ENCODE results near the gene TSKS. TPM values are rescaled to one million over a fixed set of nuclear protein-coding genes. Genes with fewer than 3 reads are reported as not detected.

Gene TSKS
- total and polyA plus RNA-seq, 2 of the 13 experiments (the other 11 are each of a cell fraction or from before 2014, with no cell fraction given), result 0.03 TPM; not detected in 1

DNA sequence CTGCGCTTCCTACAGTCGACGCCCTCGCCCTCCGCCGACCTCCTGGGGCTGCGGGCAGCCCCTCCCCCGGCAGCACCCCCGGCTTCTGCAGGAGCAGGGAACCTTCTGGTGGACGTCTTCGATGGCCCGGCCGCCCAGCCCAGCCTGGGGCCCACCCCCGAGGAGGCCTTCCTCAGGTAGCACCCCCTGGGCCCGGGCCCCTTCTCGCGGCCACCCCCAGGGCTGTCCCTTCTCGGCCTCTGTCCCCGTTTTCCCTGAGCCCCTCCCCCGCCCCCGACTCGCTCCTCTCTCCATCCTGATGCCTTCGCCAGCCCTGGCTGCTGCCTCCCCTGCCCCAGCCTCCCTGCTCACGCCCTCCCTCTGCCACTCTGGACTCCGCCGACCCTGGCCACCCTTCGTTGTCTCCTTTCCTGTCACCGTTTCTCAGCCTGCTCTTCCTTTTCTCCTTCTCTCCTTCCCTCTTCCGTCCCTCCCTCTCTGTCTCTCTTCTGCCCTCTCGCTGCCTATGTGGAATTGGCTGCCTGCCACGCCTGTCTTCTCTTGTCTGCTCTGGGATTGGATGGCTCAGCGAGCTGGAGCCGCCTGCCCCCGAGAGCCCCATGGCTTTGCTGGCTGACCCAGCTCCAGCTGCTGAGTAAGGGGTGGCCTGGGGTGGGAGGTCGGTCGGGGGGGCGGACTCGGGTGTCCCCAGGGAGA lies 39.0 kb upstream of the TSKS start:
- H2AFZ ChIP-seq (ENCODE audit: low read length), result no peak overlapping the region
- ATAC-seq, result no peak
- intact Hi-C loops (cut with micrococcal nuclease; ENCODE audit: unreplicated experiment) (no loop called here), in situ Hi-C loops (cut with HindIII; ENCODE audit: extremely low pct_ligation_motif_present, low pct_unique_long_range_greater_than_20kb) (no loop called here)
- no TSS peak for BruUV-seq (replicated peaks)
- CTCF ChIA-PET (ENCODE audit: low intra/inter-chr PET ratio, low total read pairs), result no interaction called here
- H3K27ac ChIP-seq (ENCODE audit: extremely low read length, insufficient read depth, low read length), result no peak overlapping the region
- no peak overlapping the region for H3K4me3 ChIP-seq (replicated peaks in 1 of 3; ENCODE audit: insufficient read depth in 1 of 3, low read depth in 2 of 3, low read length in 3 of 3)
- no peaks in the 10 kb centered on the region for H3K79me2 ChIP-seq (ENCODE audit: insufficient read depth, low read length)
- POLR2A ChIA-PET, result no interaction called here
- no peaks in the 10 kb centered on the region for H3K9me3 ChIP-seq (ENCODE audit: low read length)
- H3K4me2 ChIP-seq (ENCODE audit: low read depth, low read length), result no peak overlapping the region
- H3K4me1 ChIP-seq (ENCODE audit: insufficient read depth, low read length), result no peaks in the 10 kb centered on the region
- no peaks in the 10 kb centered on the region for H4K20me1 ChIP-seq (ENCODE audit: insufficient read depth, low read length)
- DNase-seq (ENCODE audit: low spot score), result no peak
- 95% methylated on average over 27 of the region's 38 CpGs for WGBS (ENCODE audit: low lambda C conversion rate)
- no peak overlapping the region for H3K9ac ChIP-seq (ENCODE audit: insufficient read depth, low read depth, low read length)
- peaks cover 8 to 38% of the 10 kb centered on the region in 2 experiments; a peak in 4 of 5 replicates for H3K36me3 ChIP-seq (replicated peaks in 1 of 2; ENCODE audit: control insufficient read depth in 1 of 2, insufficient read depth in 2 of 2, low read length in 2 of 2)
- no peak for FAIRE-seq
- H3K27me3 ChIP-seq (ENCODE audit: control insufficient read depth in 1 of 2, insufficient read depth in 2 of 2, low read length in 2 of 2), result no peaks in the 10 kb centered on the region
- TF ChIP-seq NFYC (CRISPR knock-in tag; IDR thresholded peaks at IDR 0.05) (peak; percentile 33; the same call in 1 of the 2 replicates), NFYB (CRISPR knock-in tag; IDR thresholded peaks at IDR 0.05) (peak; percentile 52; the same call in 1 of the 2 replicates)
- TF ChIP-seq, protein P1, sequence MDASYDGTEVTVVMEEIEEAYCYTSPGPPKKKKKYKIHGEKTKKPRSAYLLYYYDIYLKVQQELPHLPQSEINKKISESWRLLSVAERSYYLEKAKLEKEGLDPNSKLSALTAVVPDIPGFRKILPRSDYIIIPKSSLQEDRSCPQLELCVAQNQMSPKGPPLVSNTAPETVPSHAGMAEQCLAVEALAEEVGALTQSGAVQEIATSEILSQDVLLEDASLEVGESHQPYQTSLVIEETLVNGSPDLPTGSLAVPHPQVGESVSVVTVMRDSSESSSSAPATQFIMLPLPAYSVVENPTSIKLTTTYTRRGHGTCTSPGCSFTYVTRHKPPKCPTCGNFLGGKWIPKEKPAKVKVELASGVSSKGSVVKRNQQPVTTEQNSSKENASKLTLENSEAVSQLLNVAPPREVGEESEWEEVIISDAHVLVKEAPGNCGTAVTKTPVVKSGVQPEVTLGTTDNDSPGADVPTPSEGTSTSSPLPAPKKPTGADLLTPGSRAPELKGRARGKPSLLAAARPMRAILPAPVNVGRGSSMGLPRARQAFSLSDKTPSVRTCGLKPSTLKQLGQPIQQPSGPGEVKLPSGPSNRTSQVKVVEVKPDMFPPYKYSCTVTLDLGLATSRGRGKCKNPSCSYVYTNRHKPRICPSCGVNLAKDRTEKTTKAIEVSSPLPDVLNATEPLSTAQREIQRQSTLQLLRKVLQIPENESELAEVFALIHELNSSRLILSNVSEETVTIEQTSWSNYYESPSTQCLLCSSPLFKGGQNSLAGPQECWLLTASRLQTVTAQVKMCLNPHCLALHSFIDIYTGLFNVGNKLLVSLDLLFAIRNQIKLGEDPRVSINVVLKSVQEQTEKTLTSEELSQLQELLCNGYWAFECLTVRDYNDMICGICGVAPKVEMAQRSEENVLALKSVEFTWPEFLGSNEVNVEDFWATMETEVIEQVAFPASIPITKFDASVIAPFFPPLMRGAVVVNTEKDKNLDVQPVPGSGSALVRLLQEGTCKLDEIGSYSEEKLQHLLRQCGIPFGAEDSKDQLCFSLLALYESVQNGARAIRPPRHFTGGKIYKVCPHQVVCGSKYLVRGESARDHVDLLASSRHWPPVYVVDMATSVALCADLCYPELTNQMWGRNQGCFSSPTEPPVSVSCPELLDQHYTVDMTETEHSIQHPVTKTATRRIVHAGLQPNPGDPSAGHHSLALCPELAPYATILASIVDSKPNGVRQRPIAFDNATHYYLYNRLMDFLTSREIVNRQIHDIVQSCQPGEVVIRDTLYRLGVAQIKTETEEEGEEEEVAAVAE (CRISPR knock-in tag; IDR thresholded peaks at IDR 0.05; ENCODE audit: borderline replicate concordance), result no peak
- TF ChIP-seq, protein P2, sequence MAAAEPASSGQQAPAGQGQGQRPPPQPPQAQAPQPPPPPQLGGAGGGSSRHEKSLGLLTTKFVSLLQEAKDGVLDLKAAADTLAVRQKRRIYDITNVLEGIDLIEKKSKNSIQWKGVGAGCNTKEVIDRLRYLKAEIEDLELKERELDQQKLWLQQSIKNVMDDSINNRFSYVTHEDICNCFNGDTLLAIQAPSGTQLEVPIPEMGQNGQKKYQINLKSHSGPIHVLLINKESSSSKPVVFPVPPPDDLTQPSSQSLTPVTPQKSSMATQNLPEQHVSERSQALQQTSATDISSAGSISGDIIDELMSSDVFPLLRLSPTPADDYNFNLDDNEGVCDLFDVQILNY (CRISPR knock-in tag; conservative IDR thresholded peaks at IDR 0.05), result no peak
